Kidney (tissue), 14 donors: Measurements from ENCODE around the gene CCND2. TPM values are rescaled to one million over a fixed set of nuclear protein-coding genes. Genes with fewer than 3 reads are reported as not detected.
A peak's percentile ranks its signal among the peaks of the same experiment; 100 is the strongest.

Source experiments
- DNase-seq, 5 donors: peaks; one replicate each; pipeline ENCODE4 v3.0.0-alpha.2; 2013 to 2020
- FAIRE-seq: peaks from 2 replicates; lab custom pipeline; 2012; peaks lifted over from hg19 to GRCh38; lab: Jason Lieb, UNC
- H3K27ac ChIP-seq, 2 donors: one replicate each; pipeline ENCODE4 v1.7.0; 2013; ENCODE audit warnings: low read depth in 2 of 2, low read length in 2 of 2, inconsistent platforms in 1 of 2
- H3K27me3 ChIP-seq: one replicate; pipeline ENCODE4 v1.7.1; 2013; ENCODE audit warnings: low read length, inconsistent platforms; ENCODE audit not compliant: control insufficient read depth, insufficient read depth
- H3K36me3 ChIP-seq, 3 donors: one replicate each; pipeline versions ENCODE4 v1.7.0 to v1.7.1; 2013; ENCODE audit warnings: low read length in 3 of 3, control low read depth in 1 of 3, inconsistent platforms in 1 of 3; ENCODE audit not compliant: insufficient read depth in 3 of 3, control insufficient read depth in 2 of 3
- H3K4me1 ChIP-seq, 3 donors: one replicate each; pipeline versions ENCODE4 v1.7.0 to v1.7.1; 2013; ENCODE audit warnings: low read length in 3 of 3, inconsistent platforms in 1 of 3, low read depth in 1 of 3; ENCODE audit not compliant: control insufficient read depth in 2 of 3, insufficient read depth in 2 of 3
- H3K4me3 ChIP-seq, 3 donors: one replicate each; pipeline versions ENCODE4 v1.7.0 to v1.8.1; 2013; ENCODE audit warnings: low read length in 3 of 3, control low read depth in 1 of 3, inconsistent platforms in 1 of 3
- H3K9ac ChIP-seq, 3 donors: one replicate each; pipeline versions ENCODE4 v1.7.0 to v1.7.1; 2013; ENCODE audit warnings: low read length in 3 of 3, control low read depth in 1 of 3, inconsistent platforms in 1 of 3
- H3K9me3 ChIP-seq, 3 donors: one replicate each; pipeline versions ENCODE4 v1.7.0 to v1.7.1; 2013; ENCODE audit warnings: low read length in 3 of 3, control low read depth in 1 of 3, inconsistent platforms in 1 of 3; ENCODE audit not compliant: control insufficient read depth in 2 of 3, insufficient read depth in 1 of 3
- intact Hi-C: fragments of 100-400 bp; cut with DNase I; formaldehyde crosslinking; loops from one replicate; pipeline ENCODE4 v1.11.1; 2022
- polyA plus RNA-seq: library from polyadenylated mRNA; stranded (reverse); fragments of 350-450 nt; fragmentation: Illumina TruSeq; extraction: RNeasy Lipid Tissue Mini Kit (QIAGEN cat#74804); gene quantifications from one replicate; pipeline ENCODE4 v1.2.3, GENCODE V29; 2014; ENCODE audit warnings: low read depth, low replicate concordance; ENCODE audit not compliant: insufficient read depth
- total RNA-seq: library from RNA; stranded (reverse); fragmentation: NEBNext Ultra II Directional; extraction: Animal tissue kit (Norgen Biotek cat#: 25700); gene quantifications from one replicate; pipeline ENCODE4 v1.2.1, GENCODE V29; 2021
- TF ChIP-seq, protein P1 (sequence below): IDR thresholded peaks from 3 replicates; pipeline ENCODE4 v1.5.1; 2012; ENCODE audit warnings: mild to moderate bottlenecking, moderate library complexity, borderline replicate concordance; ENCODE audit not compliant: insufficient read depth; ENCODE audit errors: extremely low read depth
- donor health status: control.
- donor health status: control.
- donor health status: control.
- donor health status: control.
- donor health status: control.
- donor health status: DM: yes; HTN: yes; CAD: no.
- donor health status: Normal renal cell carcinoma (clear cell type).

Gene CCND2
- total and polyA plus RNA-seq, 2 donors from 2014 or later = 3.3 to 94.4 TPM

DNA sequence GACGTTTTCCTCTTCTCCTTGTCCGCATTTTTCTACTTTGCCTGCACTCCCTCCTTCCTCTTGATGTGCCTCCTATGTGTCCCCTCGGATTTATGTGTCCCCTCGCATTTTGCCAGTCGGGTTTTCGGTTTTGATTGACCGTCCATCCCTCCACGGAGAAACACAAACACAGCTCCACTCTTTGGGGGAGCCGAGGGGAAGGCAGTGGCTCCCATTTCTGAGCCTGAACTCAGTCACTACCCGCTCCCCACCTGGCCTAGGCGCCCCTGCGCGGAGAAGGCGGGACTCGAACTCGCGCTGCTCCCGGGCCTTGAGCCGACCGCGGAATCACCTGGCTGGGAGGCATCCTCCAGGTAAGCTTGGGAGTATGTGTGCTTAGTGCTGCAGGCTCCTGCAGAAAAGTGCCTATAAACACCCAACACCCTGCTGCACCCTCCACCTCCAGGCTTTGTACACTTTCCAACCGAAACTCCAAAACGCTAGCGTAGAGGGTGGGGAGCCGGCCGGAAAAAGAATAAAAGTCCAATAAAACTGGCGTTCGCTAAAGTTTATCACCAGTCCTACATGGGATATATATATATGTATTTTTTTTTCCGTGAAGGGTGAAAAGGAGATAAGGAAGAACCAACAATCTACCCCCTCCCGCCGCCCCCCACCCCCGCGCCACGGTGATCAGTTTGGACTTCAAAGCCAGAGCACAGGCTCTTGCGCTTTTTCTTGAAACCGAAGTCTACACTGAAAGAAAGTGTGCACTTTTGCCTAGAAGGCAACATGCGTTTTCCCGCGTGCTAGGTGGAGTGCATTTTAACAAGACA, 3.3 kb upstream of the CCND2 start:
- no peaks in the 10 kb centered on the region for H3K36me3 ChIP-seq
- FAIRE-seq (no peak), DNase-seq (peak in 4 of 5 donors; percentile 23 to 79 (median 37))
- intact Hi-C loops = loop anchor here (10.0 kb wide), 1 partner anchor 385 kb away; no protein-coding TSS in a partner anchor
- peak overlapping the region in 1 of 2 donors; percentile 28 for H3K27ac ChIP-seq
- TF ChIP-seq, protein P1, sequence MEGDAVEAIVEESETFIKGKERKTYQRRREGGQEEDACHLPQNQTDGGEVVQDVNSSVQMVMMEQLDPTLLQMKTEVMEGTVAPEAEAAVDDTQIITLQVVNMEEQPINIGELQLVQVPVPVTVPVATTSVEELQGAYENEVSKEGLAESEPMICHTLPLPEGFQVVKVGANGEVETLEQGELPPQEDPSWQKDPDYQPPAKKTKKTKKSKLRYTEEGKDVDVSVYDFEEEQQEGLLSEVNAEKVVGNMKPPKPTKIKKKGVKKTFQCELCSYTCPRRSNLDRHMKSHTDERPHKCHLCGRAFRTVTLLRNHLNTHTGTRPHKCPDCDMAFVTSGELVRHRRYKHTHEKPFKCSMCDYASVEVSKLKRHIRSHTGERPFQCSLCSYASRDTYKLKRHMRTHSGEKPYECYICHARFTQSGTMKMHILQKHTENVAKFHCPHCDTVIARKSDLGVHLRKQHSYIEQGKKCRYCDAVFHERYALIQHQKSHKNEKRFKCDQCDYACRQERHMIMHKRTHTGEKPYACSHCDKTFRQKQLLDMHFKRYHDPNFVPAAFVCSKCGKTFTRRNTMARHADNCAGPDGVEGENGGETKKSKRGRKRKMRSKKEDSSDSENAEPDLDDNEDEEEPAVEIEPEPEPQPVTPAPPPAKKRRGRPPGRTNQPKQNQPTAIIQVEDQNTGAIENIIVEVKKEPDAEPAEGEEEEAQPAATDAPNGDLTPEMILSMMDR = no peak
- peak overlapping the region; percentile 41 to 48 (median 47) for H3K4me3 ChIP-seq
- H3K27me3 ChIP-seq = peaks cover 17% of the 10 kb centered on the region
- no peaks in the 10 kb centered on the region for H3K9me3 ChIP-seq
- peaks cover 0 to 32% (median 0%) of the 10 kb centered on the region in 3 donors for H3K4me1 ChIP-seq
- H3K9ac ChIP-seq = peak overlapping the region in 1 of 3 donors; percentile 30

DNA sequence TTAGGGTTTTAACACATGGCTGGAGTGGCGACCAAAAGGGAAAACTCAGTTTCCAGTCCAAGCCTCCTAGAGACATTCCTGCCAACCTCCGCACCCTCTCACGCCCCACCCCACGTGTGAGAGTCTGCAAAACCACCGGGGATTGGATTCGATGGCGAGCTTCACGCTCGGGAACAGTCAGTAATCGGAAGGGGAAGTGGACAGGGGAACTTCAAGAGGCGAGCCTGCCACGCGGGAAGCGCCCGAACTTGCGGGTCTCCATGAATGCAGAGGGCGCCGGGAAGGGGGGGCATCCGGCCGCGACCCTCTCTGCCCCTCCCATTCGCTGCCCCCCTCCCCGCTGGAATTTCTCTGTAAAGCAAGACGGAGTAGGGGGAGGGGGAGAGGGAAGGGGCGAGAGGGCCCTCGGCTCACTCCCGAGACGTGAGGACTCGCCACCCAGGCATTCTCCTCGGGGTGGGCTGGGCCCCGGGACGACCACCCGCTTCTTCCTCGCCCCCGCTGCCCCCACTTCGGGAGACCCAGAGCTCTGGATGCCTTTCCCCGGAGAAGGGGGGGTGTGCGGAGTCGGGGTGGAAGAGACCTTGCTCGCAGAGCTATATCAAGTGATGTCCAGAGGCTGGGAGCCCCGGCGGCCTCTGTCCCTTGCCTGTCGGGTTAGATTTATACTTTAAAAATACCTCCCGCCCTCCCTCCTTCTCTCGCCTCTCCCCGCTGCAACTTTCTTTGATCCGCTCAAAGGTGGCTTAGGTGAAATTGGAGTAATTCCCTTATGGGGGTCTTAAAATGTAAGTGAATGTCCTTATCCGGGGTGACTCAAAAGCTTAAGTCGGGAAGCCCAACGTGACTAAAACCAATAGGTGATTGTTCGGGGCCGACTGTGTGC, 2.5 kb upstream of the CCND2 start:
- Histone ChIP-seq H3K27ac (peak overlapping the region in 1 of 2 donors; percentile 28), H3K9me3 (no peaks in the 10 kb centered on the region), H3K27me3 (peaks cover 14% of the 10 kb centered on the region), H3K36me3 (no peaks in the 10 kb centered on the region), H3K9ac (peak overlapping the region in 1 of 3 donors; percentile 33), H3K4me3 (peak overlapping the region; percentile 34 to 55 (median 50)), H3K4me1 (peaks cover 0 to 32% (median 0%) of the 10 kb centered on the region in 3 donors)
- TF ChIP-seq, protein P1 = no peak
- intact Hi-C loops = loop anchor here (10.0 kb wide), 1 partner anchor 386 kb away; no protein-coding TSS in a partner anchor
- FAIRE-seq (no peak), DNase-seq (peak; percentile 82 to 91 (median 88))

DNA sequence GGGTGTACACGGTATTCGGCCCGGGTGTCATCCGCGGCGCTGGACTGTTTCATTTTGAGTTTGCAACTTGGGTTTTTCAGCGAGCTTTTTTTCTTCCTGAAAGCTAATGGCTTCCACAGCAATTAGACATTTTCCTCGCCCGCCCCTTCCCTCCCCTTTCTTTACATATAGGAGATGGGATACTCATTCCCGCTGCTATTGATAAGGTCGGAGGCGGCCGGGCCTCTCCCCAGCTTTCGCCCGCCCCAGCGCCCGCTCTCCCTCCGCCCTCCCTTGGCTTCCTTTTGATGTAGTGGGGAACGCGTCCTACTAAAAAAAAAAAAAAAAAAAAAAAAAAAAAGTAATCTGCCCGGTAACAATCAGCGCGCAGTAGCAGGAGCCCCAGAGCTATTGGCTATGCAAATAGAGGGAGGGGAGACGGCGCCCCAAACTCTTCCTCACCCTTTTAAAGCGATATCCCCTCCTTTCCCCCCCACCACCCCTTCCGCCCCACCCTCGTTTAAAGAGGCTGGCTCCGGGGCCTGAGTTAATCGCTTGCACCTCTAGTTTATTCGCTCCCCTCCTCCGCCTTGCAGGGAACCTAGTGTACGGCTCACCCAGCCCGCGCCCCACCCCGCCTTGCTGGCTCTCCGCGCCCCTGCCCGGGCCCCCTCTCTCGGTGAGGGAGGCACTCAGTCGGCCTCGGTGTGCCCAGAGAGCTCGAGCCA, 1.7 kb upstream of the CCND2 start:
- TF ChIP-seq, protein P1 = no peak
- Histone ChIP-seq H3K27ac (peak overlapping the region in 1 of 2 donors; percentile 53), H3K9ac (peak overlapping the region in 1 of 3 donors; percentile 33), H3K27me3 (peaks cover 14% of the 10 kb centered on the region), H3K4me1 (peaks cover 0 to 36% (median 3%) of the 10 kb centered on the region in 3 donors), H3K9me3 (no peaks in the 10 kb centered on the region), H3K36me3 (no peaks in the 10 kb centered on the region), H3K4me3 (peak overlapping the region; percentile 34 to 55 (median 50))
- FAIRE-seq (no peak), DNase-seq (peak; percentile 92 to 96 (median 94))
- intact Hi-C loops = loop anchor here (10.0 kb wide), 1 partner anchor 387 kb away; no protein-coding TSS in a partner anchor
